CD4-positive, alpha-beta T cell treated with Interleukin-10 for 1 hour (primary cell): Measurements from ENCODE around the gene FZD1.
"Not testable (repeated sequence)": the region's sequence is repeated elsewhere in the genome, so short reads cannot be mapped to it uniquely, and the experiment has no call there.

Experiments used
- DNase-seq: peaks from one replicate; pipeline ENCODE4 v3.0.0-alpha.2; 2020

FZD1 gene

DNA sequence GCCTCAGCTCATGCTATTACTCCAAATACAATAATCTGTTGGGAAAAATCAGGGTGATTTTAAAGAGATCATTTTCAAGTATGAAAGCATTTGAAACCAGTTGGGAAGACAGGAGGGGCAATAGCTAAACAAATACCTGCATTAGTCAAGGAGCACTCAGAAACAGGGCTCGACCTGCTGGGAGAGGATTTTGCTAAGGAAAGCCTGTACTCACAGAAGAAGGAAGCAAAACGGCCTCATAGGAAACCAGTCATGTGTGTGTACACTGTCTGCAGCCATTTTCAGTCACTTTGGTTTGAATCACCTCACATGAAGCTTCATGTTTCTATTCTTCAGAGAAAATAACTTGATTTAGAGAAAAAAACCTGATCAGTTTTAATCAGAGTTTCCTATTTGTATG, 38.6 kb downstream of the FZD1 start:
- DNase-seq, result no peak

DNA sequence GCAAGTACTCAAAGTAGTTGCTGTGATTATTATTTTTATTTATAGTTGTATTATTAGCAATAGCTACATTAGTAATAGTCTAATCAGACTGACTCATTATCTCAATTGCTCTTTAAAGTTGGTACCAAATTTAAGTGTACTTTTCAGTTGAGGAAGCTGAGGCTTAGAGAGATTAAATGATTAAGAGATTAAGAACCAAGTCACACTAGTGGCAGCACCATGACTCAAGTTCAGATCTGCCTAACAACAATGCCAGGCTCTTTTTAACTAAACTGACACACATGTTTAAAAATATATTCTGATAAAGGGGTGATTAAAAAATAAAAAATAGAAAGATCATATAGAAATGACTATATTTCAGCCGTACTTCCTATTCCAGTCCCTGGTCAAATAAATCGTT, 42.0 kb downstream of the FZD1 start:
- no peak for DNase-seq

DNA sequence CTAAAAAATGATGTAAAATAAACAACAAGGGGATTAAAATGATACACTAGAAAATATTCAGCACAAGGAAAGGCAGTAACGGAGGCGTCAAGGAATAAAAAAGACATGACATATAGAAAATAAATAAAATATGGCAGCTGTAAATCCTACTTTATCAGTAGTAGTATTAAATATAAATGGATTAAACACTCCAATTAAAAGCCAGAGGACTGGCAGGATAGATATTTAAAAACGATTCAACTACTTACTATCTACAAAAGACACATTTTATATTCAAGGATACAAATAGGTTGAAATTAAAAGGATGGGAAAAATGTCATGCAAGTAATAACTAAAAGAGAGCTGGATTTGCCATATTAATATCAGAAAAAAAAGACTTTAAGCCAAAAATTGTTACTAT, 43.2 kb downstream of the FZD1 start:
- no peak for DNase-seq

DNA sequence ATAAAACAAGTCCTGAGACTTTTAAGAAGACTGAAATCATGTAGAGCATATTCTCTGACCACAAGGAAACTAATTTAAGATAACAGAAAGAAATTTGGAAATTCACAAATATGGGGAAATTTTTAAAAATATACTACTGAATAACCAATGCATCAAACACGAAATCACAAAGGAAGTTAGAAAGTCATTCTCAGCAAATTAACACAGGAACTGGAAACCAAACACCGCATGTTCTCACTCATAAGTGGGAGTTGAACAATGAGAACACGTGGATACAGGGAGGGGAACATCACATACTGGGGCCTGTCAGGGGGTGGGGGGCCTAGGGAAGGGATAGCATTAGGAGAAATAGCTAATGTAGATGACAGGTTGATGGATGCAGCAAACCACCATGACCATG, 44.0 kb downstream of the FZD1 start:
- not testable (repeated sequence) for DNase-seq

DNA sequence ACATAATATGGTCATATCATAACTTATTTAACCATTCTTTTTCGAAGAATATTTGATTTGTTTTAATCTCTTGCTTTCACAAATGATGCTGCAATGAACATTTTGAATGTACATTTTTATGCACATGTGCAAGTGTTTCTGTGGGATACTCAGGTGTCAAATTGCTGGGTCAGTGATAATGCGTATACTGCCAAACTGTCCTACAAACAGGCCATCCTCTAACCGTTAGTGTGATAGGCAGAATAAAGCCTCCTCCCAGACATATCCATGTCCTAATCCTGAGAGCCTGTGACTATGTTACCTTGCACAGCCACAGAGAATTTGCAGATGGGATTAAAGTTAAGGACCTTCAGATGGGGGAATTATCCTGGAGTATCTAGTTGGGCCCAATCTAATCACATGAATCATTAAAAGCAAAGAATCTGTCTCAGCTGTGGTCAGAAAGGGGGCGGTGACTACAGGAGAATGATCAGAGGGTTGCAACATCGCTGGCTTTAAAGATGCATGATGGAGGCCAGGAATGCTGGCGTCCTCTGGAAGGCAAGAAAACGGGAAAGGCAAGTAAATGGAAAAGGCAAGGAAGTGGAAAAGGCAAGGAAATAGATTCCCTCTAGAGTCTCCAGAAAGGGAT, 46.7 kb downstream of the FZD1 start:
- DNase-seq, result no peak

DNA sequence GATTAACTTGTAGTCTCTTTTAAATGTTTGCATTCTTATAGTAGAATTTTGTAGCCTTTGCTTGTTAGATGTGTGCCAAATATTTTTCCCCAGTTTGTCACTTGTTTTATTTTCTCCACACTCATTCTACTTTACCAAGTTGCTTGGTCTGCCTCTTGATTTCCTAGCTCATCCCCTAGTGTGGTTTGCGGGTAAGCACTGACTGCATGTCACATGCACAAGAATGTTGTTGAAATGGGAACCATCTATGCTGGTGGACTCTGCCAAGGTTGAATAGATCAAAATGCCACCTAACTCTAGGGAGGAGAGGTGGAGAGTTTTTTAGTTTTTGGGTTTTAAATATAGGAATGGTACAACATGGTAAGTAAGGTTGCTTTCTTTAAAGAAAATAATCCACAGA, 47.6 kb downstream of the FZD1 start:
- no peak for DNase-seq

DNA sequence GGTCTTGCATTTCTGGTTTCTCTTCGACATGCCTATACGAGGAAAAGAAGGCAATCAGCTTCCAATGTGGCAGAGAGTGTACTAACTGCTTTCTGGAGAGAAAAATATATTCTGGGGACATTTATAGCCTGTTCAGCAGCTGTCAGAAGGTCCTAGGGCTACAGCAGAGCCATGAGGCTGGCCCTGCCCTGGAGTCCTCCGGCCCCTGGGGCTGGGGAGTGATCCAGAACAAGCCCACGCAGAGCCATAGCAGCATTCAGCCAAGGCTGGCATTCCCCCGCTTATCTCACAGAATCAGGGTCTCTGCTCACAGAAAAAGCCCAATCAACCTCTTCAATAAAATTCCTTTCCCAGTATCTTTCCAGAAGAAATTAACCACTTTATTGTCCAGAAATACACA, 48.9 kb downstream of the FZD1 start:
- no peak for DNase-seq

DNA sequence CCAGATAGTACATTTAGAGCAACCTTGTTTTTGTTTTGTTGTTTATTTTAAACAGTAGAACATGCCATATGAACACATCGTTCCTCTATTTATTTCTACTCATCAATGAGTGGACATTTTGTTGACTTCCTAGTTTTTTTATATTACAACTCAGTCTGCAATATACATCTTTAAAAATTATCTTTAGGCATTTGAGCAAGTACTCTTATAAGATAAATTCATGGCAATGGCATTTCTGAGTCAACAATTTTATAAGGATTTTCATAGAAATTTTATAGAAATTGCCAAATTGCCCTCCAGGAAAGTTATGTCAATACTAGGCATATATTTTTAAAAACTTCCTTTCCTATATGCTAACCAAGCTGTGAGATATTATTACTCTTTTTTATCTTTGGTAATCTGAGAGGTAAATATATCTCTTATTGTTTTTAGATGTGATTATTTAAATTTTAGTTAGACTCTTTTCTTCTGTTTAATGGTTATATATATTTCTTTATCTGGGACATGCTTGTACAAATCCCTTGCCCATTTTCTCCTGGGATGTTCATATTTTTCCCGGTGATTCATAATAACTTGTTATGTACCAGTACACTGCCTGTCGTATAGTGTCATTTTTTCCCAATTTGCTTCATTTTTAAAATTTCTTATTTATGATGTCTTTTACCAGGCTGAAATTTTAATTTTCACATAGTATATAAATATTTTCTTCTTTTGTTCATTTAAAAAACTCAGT, 50.5 kb downstream of the FZD1 start:
- no peak for DNase-seq

DNA sequence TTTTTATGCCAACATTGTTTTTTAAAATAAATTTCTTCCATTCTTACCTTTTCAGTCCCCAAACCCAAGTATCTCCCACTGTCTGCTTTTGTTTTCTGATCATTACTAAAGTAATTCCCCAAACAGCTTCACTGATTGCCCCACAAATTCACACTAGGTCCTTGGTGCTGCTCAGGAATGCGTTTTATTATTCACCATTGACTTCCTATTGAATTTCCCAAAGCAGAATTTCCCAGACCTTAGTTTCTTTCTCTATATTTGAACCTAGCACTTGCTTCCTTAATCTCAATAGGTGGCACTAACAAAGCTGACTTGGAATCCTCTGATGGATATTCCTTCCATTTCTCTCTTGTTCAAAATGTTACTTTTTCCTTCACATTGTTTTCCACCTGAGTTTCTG, 52.2 kb downstream of the FZD1 start:
- DNase-seq, result no peak

DNA sequence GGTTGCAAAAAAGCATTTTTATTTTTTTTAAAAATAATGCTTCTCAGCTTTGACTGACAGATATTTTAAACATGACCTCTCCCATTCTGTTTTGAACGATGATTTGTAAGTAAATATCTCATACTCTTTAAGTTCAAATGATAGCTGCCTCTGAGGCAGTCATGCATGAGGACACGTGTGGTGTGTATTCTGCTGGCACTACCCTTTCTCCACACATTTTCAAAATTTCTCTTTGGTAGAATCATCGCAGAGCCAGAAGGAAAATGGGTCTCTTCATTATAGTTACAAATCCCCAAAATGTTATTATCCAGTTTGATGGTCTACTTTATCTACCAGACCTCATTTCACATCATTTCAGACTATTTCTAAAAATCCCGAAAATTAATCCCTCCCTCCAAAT, 55.1 kb downstream of the FZD1 start:
- no peak for DNase-seq

DNA sequence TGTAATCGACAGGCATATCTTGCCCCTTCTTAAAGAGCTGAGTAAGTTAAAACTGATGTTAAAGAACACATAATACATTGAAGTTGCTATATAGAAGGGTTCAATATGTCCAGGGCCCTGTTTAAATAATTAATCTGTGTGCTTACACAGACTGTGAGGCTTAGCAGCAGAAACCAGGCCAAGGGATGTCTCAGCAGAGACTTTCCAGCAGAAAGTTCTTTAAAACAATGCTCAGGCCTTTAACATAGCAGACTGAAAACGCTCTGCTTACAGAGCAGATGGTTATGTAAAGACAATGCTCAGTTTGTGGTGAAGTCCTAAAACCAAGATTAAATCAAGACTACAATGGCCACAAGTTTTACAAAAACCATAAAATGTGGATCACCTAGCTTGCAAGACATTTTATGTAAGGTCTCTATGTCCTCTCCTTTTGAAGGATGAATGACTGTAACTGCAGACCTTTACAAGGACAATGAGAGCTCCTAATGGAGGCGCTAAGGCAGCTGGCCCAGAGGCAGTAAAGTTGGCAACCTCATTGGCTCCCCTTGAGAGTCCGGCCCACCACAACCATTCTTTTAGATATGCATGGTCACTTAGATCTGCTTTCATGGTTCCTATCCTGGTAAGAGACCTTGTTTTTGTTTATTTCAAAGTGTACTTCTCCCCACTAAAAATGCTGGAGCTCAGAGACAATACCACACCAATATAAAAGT, 56.3 kb downstream of the FZD1 start:
- DNase-seq, result no peak
